IPS-20b (cell line): ENCODE data around the gene KCNA5.

Experiments
- H3K27ac ChIP-seq: one replicate; pipeline ENCODE4 v1.5.1; 2013; ENCODE audit warnings: low read length
- H3K27me3 ChIP-seq: 2 replicates; pipeline ENCODE4 v1.6.1; 2013; ENCODE audit warnings: mild to moderate bottlenecking, low read length, inconsistent platforms; ENCODE audit not compliant: insufficient read depth
- H3K36me3 ChIP-seq: 2 replicates; pipeline ENCODE4 v1.6.1; 2013; ENCODE audit warnings: low read depth, mild to moderate bottlenecking, inconsistent platforms, low read length, moderate library complexity; ENCODE audit not compliant: insufficient read depth
- H3K4me1 ChIP-seq: 2 replicates; pipeline ENCODE4 v1.6.1; 2013; ENCODE audit warnings: mild to moderate bottlenecking, control low read depth, inconsistent platforms, low read length, moderate library complexity; ENCODE audit not compliant: insufficient read depth
- H3K4me3 ChIP-seq: 2 replicates; pipeline ENCODE4 v1.5.1; 2013; ENCODE audit warnings: mild to moderate bottlenecking, low read length, inconsistent platforms
- H3K9ac ChIP-seq: 2 replicates; pipeline ENCODE4 v1.6.1; 2013; ENCODE audit warnings: low read depth, mild to moderate bottlenecking, inconsistent platforms, low read length, moderate library complexity
- H3K9me3 ChIP-seq: 2 replicates; pipeline ENCODE4 v1.6.1; 2013; ENCODE audit warnings: mild to moderate bottlenecking, low read depth, low read length, inconsistent platforms; ENCODE audit not compliant: insufficient read depth

KCNA5 gene

DNA sequence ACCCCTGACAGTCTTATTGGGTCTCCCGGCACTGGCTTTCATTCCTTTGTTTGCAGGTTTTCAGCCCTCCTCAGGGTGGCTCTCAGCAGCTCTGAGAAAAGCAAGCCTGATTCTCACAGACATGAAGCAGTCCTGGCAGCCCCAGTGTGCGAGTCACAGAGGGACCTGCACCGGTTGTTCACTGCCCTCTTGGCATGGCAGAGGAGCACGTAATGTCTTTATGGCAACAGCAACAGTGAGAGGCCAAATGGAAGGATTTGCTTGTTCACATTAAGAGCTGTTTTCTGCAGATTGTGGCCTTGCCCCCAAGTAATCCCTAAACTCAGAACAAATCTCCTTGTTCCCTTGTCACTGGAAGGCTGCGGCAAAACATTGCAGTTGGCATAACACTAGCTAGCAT, 3.4 kb downstream of the KCNA5 start:
- no peaks in the 10 kb centered on the region for H3K9me3 ChIP-seq
- no peak overlapping the region for H3K4me3 ChIP-seq

GRCh38 chr12:5047729-5048128, 4.0 kb downstream of the KCNA5 start:
- H3K4me3 ChIP-seq: no peak overlapping the region
- 0 out of 2 replicates have a peak overlapping the region, but pooled peaks have one; percentile 28 for H3K9ac ChIP-seq
- no peaks in the 10 kb centered on the region for H3K9me3 ChIP-seq
- no peaks in the 10 kb centered on the region for H3K36me3 ChIP-seq
- H3K27me3 ChIP-seq: peaks cover 56% of the 10 kb centered on the region
- peaks cover 11% of the 10 kb centered on the region; the same call in 1 of the 2 replicates for H3K4me1 ChIP-seq
- no peak overlapping the region for H3K27ac ChIP-seq

More for the DNA sequence above, 3.4 kb downstream of the KCNA5 start:
- no peak overlapping the region for H3K27ac ChIP-seq
- H3K36me3 ChIP-seq: no peaks in the 10 kb centered on the region
- H3K9ac ChIP-seq: no peak overlapping the region
- H3K27me3 ChIP-seq: peaks cover 62% of the 10 kb centered on the region
- peaks cover 11% of the 10 kb centered on the region; the same call in 1 of the 2 replicates for H3K4me1 ChIP-seq

- Histone ChIP-seq H3K9me3 (no peaks in the 10 kb centered on the region), H3K27ac (no peak overlapping the region), H3K4me3 (no peak overlapping the region), H3K9ac (no peak overlapping the region), H3K36me3 (no peaks in the 10 kb centered on the region), H3K4me1 (peaks cover 11% of the 10 kb centered on the region; the same call in 1 of the 2 replicates), H3K27me3 (peaks cover 28% of the 10 kb centered on the region)
Observed at GRCh38 chr12:5050542-5050941, 6.9 kb downstream of the KCNA5 start.

DNA sequence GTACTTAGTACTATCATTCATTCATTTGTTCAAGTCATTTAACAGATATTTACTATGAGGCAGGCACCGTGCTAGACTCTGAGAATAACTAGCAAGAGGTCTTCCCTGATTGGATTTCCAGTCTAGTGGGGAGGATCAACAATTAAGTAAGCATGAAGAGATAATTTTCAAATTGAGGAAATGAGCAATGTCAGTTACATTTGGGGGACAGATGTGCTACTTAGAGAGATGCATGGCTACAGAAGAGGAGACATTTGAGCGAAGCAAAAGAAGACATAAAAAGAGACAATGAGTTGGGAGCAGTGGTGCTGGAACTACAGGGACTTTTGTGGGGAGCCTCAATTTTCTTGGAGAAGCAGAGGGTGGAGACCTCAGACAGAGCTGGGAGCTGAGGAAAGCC, 7.7 kb downstream of the KCNA5 start:
- no peak overlapping the region for H3K9ac ChIP-seq
- peaks cover 20% of the 10 kb centered on the region for H3K27me3 ChIP-seq
- H3K9me3 ChIP-seq: no peaks in the 10 kb centered on the region
- H3K27ac ChIP-seq: no peak overlapping the region
- no peaks in the 10 kb centered on the region for H3K36me3 ChIP-seq
- peaks cover 11% of the 10 kb centered on the region; the same call in 1 of the 2 replicates for H3K4me1 ChIP-seq
- no peak overlapping the region for H3K4me3 ChIP-seq

GRCh38 chr12:5051913-5052312, 8.2 kb downstream of the KCNA5 start:
- H3K36me3 ChIP-seq: no peaks in the 10 kb centered on the region
- H3K27ac ChIP-seq: no peak overlapping the region
- H3K9me3 ChIP-seq: no peaks in the 10 kb centered on the region
- no peak overlapping the region for H3K9ac ChIP-seq
- peaks cover 8% of the 10 kb centered on the region; the same call in 1 of the 2 replicates for H3K4me1 ChIP-seq
- H3K27me3 ChIP-seq: peaks cover 14% of the 10 kb centered on the region
- H3K4me3 ChIP-seq: no peak overlapping the region

GRCh38 chr12:5052348-5052747, 8.7 kb downstream of the KCNA5 start:
- Histone ChIP-seq H3K9me3 (no peaks in the 10 kb centered on the region), H3K27me3 (peaks cover 10% of the 10 kb centered on the region), H3K4me3 (no peak overlapping the region), H3K36me3 (no peaks in the 10 kb centered on the region), H3K4me1 (peaks cover 5% of the 10 kb centered on the region; the same call in 1 of the 2 replicates), H3K9ac (no peak overlapping the region), H3K27ac (no peak overlapping the region)

GRCh38 chr12:5059358-5059757, 15.7 kb downstream of the KCNA5 start:
- no peak overlapping the region for H3K27ac ChIP-seq
- H3K9me3 ChIP-seq: no peaks in the 10 kb centered on the region
- no peaks in the 10 kb centered on the region for H3K36me3 ChIP-seq
- peaks cover 3% of the 10 kb centered on the region; the same call in 1 of the 2 replicates for H3K27me3 ChIP-seq
- H3K9ac ChIP-seq: no peak overlapping the region
- no peaks in the 10 kb centered on the region for H3K4me1 ChIP-seq
- no peak overlapping the region for H3K4me3 ChIP-seq

- Histone ChIP-seq H3K9ac (no peak overlapping the region), H3K27ac (no peak overlapping the region), H3K4me3 (no peak overlapping the region), H3K36me3 (no peaks in the 10 kb centered on the region), H3K27me3 (peaks cover 3% of the 10 kb centered on the region; the same call in 1 of the 2 replicates), H3K4me1 (no peaks in the 10 kb centered on the region), H3K9me3 (no peaks in the 10 kb centered on the region)
Observed at GRCh38 chr12:5060958-5061357, 17.3 kb downstream of the KCNA5 start.

DNA sequence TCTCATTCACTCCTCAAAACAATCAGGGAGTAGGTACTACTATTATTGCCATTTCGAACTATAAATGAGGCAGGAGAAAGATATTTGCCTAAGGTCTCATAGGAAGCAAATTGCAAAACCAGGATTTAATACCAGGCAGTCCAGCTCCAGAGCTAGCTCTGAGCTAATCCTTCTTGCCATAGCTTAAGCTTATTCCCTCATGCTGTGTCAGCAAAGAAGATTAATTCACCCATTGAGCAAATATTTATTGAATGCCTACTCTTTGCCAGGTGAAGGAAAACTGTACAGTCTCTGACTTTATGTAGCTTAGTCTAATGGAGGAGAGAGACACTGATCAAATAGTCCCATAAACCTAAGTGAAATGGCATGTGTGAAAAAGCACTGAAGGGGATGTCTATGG, 19.5 kb downstream of the KCNA5 start:
- H3K36me3 ChIP-seq: no peaks in the 10 kb centered on the region
- H3K9me3 ChIP-seq: no peaks in the 10 kb centered on the region
- H3K4me1 ChIP-seq: no peaks in the 10 kb centered on the region
- H3K27ac ChIP-seq: no peak overlapping the region
- H3K4me3 ChIP-seq: no peak overlapping the region
- H3K27me3 ChIP-seq: peaks cover 3% of the 10 kb centered on the region; the same call in 1 of the 2 replicates
- no peak overlapping the region for H3K9ac ChIP-seq

DNA sequence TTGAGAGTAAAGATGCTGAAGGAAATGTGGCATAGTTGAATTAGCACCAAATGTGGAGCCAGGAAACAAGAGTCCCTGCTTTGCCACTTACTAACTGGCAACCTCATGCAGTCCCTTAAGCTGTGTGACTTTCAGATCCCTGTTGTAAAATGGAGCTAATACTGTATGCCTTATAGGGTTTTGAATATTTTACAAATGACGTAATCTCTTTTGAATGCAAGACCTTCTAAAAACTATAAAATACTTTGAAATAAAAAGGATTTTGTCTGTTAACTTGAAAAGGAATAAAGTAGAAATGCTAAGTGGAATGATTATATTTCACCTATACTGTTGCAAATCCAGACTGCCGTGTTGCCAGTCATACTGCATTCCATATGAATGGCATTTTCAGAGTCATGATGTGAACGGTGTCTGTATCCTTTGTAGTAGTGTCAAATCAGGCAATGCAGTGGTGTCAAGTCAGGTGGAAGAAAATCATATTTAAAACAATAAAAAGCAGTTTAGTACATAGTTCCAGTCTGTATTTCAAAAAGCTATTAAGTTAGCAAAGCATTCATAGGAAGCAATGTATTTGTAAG, 21.3 kb downstream of the KCNA5 start:
- no peak overlapping the region for H3K4me3 ChIP-seq
- H3K4me1 ChIP-seq: no peaks in the 10 kb centered on the region
- no peak overlapping the region for H3K27ac ChIP-seq
- no peaks in the 10 kb centered on the region for H3K9me3 ChIP-seq
- H3K9ac ChIP-seq: no peak overlapping the region
- H3K27me3 ChIP-seq: peaks cover 3% of the 10 kb centered on the region; the same call in 1 of the 2 replicates
- H3K36me3 ChIP-seq: no peaks in the 10 kb centered on the region

DNA sequence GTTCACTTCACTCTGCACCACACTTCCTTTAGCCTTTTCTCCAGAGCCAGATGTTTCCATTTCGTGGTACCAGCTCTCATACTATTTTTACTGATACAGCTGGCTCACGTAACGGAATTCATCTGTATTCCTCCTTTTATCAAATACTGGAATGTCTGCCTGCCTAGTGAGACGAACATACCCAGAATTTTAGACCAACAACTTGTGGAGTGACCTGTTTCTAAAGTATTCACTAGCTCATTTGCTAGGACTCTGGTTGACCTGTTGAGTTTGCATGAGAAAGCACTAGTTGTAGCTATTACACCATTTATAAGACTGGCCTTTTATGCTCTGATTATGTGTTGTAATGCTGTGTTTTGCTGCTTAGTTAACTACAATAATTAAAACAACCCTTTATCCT, 22.6 kb downstream of the KCNA5 start:
- H3K9me3 ChIP-seq: no peaks in the 10 kb centered on the region
- peaks cover 3% of the 10 kb centered on the region; the same call in 1 of the 2 replicates for H3K27me3 ChIP-seq
- H3K27ac ChIP-seq: no peak overlapping the region
- peaks cover 3% of the 10 kb centered on the region; the same call in 1 of the 2 replicates for H3K4me1 ChIP-seq
- no peaks in the 10 kb centered on the region for H3K36me3 ChIP-seq
- no peak overlapping the region for H3K9ac ChIP-seq
- H3K4me3 ChIP-seq: no peak overlapping the region

DNA sequence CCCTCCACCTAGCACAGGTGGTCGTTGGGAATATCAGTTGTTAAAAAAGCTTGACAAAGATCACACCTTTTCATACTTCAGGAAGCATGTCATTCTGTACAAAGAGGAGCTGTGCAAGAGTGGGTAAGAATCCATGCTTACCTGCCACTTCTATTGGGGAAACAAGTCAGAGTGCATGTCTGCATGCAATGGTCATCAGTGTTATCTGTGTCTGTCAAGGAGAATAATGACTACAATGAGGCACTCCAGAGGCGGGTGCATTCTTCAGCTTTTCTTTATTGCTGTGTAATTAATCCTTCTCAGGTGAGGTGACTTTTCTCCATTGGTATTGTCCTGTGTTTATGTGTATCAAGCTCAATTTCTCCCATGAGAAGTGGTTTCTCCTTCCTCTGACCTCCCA, 24.4 kb downstream of the KCNA5 start:
- no peak overlapping the region for H3K27ac ChIP-seq
- no peaks in the 10 kb centered on the region for H3K9me3 ChIP-seq
- peaks cover 5% of the 10 kb centered on the region; the same call in 1 of the 2 replicates for H3K4me1 ChIP-seq
- no peak overlapping the region for H3K4me3 ChIP-seq
- H3K27me3 ChIP-seq: peaks cover 3% of the 10 kb centered on the region; the same call in 1 of the 2 replicates
- no peak overlapping the region for H3K9ac ChIP-seq
- H3K36me3 ChIP-seq: no peaks in the 10 kb centered on the region
